Peyer's patch (tissue), 4 donors: ENCODE data around the gene CBLB. TPM values are rescaled to one million over a fixed set of nuclear protein-coding genes. Genes with fewer than 3 reads are reported as not detected.

ENCODE experiments used
- DNase-seq, 3 donors: peaks; one replicate each; pipeline ENCODE4 v3.0.0-alpha.2; 2017 to 2019
- H3K27ac ChIP-seq, 4 donors: fragments of 200-600 bp; sonication (generic); one replicate each; pipeline ENCODE4 v1.5.1; 2016 to 2019
- H3K27me3 ChIP-seq, 2 donors: fragments of 200-600 bp; sonication (generic); one replicate each; pipeline ENCODE4 v1.5.1; 2019
- H3K36me3 ChIP-seq, 3 donors: fragments of 200-600 bp; sonication (generic); one replicate each; pipeline ENCODE4 v1.5.1; 2016 to 2019
- H3K4me1 ChIP-seq, 4 donors: fragments of 200-600 bp; sonication (generic); one replicate each; pipeline ENCODE4 v1.5.1; 2016 to 2019
- H3K4me3 ChIP-seq, 4 donors: fragments of 200-600 bp; sonication (generic); 1 replicate in 3 of 4; 2 replicates in 1 of 4; pipeline ENCODE4 v1.5.1; 2016 to 2019; ENCODE audit warnings: mild to moderate bottlenecking in 1 of 4
- H3K9me3 ChIP-seq, 4 donors: fragments of 200-600 bp; sonication (generic); one replicate each; pipeline ENCODE4 v1.5.1; 2016 to 2019; ENCODE audit warnings: mild to moderate bottlenecking in 1 of 4
- POLR2A ChIP-seq, 2 donors: fragments of 450-650 bp; IDR thresholded peaks; one replicate each; pipeline ENCODE4 v1.5.1; 2017; ENCODE audit warnings: antibody characterized with exemption in 2 of 2, mild to moderate bottlenecking in 2 of 2, moderate library complexity in 2 of 2
- total RNA-seq, 4 donors: library from RNA; depleted of rRNA; stranded (reverse); fragments of >200 nt; gene quantifications; one replicate each; pipeline ENCODE4 v1.1.0, GENCODE V29; 2016
- TF ChIP-seq, protein P1 (sequence below), 6 experiments: fragments of 450-650 bp in 4 of 6; fragments of 200-600 bp in 2 of 6; sonication (generic) in 1 of 6; IDR thresholded peaks; one replicate each; pipeline ENCODE4 v1.5.1; 2017 to 2019; ENCODE audit warnings: antibody characterized with exemption in 6 of 6, mild to moderate bottlenecking in 3 of 6, moderate library complexity in 1 of 6

CBLB gene
- total RNA-seq, 4 donors from 2014 or later = 58.6 to 112 (median 84.5) TPM

DNA sequence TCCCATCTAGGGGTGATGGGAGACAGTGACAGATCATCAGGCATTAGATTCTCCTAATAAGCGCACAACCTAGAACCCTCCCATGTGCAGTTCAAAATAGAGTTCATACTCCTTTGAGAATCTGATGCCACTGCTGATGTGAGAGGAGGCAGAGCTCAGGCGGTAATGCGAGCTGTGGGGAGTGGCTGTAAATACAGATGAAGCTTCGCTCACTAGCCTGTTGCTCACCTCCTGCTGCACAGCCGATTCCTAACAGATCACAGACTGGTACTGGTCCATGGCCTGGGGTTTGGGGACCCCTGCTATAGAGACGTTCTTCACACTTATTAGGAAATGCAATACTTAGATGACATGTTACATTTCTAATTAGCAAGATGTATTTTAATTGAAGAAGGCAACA is 154.4 kb downstream of the CBLB start:
- H3K9me3 ChIP-seq = no peaks in the 10 kb centered on the region
- H3K27ac ChIP-seq = no peak overlapping the region
- no peaks in the 10 kb centered on the region for H3K27me3 ChIP-seq
- no peak overlapping the region for H3K4me3 ChIP-seq
- no peak for TF ChIP-seq POLR2A (IDR thresholded peaks at IDR 0.05)
- TF ChIP-seq, protein P1, sequence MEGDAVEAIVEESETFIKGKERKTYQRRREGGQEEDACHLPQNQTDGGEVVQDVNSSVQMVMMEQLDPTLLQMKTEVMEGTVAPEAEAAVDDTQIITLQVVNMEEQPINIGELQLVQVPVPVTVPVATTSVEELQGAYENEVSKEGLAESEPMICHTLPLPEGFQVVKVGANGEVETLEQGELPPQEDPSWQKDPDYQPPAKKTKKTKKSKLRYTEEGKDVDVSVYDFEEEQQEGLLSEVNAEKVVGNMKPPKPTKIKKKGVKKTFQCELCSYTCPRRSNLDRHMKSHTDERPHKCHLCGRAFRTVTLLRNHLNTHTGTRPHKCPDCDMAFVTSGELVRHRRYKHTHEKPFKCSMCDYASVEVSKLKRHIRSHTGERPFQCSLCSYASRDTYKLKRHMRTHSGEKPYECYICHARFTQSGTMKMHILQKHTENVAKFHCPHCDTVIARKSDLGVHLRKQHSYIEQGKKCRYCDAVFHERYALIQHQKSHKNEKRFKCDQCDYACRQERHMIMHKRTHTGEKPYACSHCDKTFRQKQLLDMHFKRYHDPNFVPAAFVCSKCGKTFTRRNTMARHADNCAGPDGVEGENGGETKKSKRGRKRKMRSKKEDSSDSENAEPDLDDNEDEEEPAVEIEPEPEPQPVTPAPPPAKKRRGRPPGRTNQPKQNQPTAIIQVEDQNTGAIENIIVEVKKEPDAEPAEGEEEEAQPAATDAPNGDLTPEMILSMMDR (IDR thresholded peaks at IDR 0.05) = no peak
- DNase-seq = no peak
- H3K36me3 ChIP-seq = peaks cover 0 to 39% (median 0%) of the 10 kb centered on the region in 3 donors
- H3K4me1 ChIP-seq = no peaks in the 10 kb centered on the region

DNA sequence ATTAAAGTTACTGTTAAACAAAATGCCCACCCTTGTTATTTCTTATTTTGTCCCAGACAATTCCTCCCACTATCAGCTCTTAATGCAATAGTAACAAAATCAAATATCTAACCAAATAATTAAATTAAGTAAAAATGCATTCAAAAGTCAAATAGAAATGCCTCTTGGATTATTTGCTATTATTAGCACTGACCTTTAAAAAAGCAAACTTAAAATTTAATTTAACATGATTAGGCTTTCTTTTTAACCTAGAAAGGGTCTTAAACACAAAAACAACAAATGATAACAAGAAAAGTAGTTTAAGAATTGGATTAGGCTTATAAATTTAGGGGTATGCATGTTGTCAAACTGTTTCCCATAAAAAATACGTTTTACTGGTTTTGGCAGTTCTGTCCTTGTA is 159.8 kb downstream of the CBLB start:
- Histone ChIP-seq H3K36me3 (peaks cover 0 to 12% (median 0%) of the 10 kb centered on the region in 3 donors), H3K4me3 (no peak overlapping the region), H3K4me1 (no peaks in the 10 kb centered on the region), H3K27ac (no peak overlapping the region), H3K27me3 (no peaks in the 10 kb centered on the region), H3K9me3 (no peaks in the 10 kb centered on the region)
- no peak for TF ChIP-seq POLR2A (IDR thresholded peaks at IDR 0.05)
- TF ChIP-seq, protein P1 (IDR thresholded peaks at IDR 0.05) = no peak
- DNase-seq = no peak

DNA sequence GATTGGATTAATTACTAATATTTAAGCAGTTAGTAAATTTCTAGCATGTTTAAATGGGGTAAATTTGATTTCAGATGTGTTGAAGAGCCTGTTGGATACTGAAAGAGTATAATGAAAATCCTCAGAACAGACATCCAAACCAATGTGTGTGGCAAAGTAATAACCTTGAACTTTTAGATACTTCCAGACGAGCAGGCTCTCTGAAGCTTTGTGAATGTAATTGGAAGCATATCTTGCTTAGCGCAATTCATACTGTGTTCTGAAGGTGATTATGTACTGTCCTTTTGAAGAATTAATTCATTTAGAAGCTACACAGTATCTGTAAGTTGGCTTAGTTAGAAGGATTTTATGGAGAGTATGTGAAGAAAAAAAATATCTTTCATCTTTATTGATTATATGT is 161.8 kb downstream of the CBLB start:
- DNase-seq = no peak
- TF ChIP-seq, protein P1 (IDR thresholded peaks at IDR 0.05) = no peak
- TF ChIP-seq POLR2A (IDR thresholded peaks at IDR 0.05) = no peak
- Histone ChIP-seq H3K36me3 (peaks cover 0 to 10% (median 0%) of the 10 kb centered on the region in 3 donors), H3K4me1 (no peaks in the 10 kb centered on the region), H3K4me3 (no peak overlapping the region), H3K9me3 (no peaks in the 10 kb centered on the region), H3K27ac (no peak overlapping the region), H3K27me3 (no peaks in the 10 kb centered on the region)

DNA sequence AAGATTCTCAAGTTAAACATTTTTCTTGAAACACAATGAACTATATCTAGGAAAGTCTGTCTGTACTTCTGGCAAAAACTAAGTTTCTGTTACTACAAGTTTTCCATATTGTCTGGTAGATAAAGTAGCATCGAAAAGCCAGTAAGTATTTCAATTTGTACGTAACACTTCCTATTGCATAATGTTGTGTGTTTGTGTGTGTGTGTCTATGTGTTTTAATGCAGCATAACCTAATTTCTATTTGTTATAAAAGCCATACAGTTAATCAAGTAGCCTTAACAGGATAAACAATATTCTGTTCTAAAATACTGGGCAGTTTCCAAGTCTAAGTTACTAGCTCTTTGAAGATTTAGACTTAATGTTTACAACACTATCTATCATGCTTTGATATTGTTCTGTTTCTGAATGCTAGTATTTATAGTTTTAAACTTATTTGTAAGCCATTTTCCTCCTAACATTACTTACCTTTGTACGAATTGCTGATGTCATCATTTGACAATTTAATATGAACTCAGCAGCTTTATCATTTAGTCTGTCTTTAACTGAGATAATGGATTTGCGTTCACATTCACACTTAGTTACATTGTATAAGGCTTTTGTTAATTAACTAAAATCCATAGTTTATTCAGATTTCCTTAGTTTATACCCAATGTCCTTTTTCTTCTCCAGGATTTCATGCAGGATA is 163.9 kb downstream of the CBLB start:
- Histone ChIP-seq H3K27ac (no peak overlapping the region), H3K36me3 (peaks cover 0 to 23% (median 0%) of the 10 kb centered on the region in 3 donors), H3K27me3 (no peaks in the 10 kb centered on the region), H3K4me1 (no peaks in the 10 kb centered on the region), H3K9me3 (no peaks in the 10 kb centered on the region), H3K4me3 (no peak overlapping the region)
- DNase-seq = no peak
- TF ChIP-seq, protein P1 (IDR thresholded peaks at IDR 0.05) = no peak
- TF ChIP-seq POLR2A (IDR thresholded peaks at IDR 0.05) = no peak

DNA sequence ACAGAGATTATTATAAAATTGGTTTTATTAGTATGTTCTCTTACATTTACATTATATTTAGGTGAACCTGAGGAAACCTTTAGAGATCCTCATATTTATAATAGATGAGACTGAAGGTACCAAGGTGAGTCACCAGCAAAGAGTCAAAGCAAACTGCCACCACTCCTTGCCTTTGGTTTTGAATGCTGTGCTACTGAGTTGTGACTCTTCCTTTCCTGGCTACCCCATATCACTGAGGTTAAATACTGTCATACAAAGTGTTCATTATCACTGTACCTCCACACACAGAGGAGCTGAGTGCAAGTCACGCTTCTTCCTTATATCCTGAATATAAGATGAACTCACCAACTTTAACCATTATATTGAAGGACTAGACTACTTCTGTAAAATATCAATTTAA is 168.2 kb downstream of the CBLB start:
- Histone ChIP-seq H3K36me3 (peaks cover 0 to 23% (median 0%) of the 10 kb centered on the region in 3 donors), H3K27me3 (no peaks in the 10 kb centered on the region), H3K4me3 (no peak overlapping the region), H3K4me1 (no peaks in the 10 kb centered on the region), H3K9me3 (no peaks in the 10 kb centered on the region), H3K27ac (no peak overlapping the region)
- no peak for TF ChIP-seq POLR2A (IDR thresholded peaks at IDR 0.05)
- TF ChIP-seq, protein P1 (IDR thresholded peaks at IDR 0.05) = no peak
- DNase-seq = no peak
